Body of pancreas (tissue), 4 donors: ENCODE data around the gene PDZRN3. TPM values are rescaled to one million over a fixed set of nuclear protein-coding genes. Genes with fewer than 3 reads are reported as not detected.
A peak's percentile ranks its signal among the peaks of the same experiment; 100 is the strongest.

ENCODE experiments used
- ATAC-seq: fragments of 150-250 bp; one replicate; pipeline ENCODE4 v1.9.1; 2016
- DNase-seq, 4 donors: peaks; one replicate each; pipeline ENCODE4 v3.0.0-alpha.2; 2019
- H3K27ac ChIP-seq, 4 donors: fragments of 200-600 bp; sonication (generic); 1 replicate in 3 of 4; 2 replicates in 1 of 4; pipeline versions ENCODE4 v1.5.1 to v1.6.1; 2016 to 2019; ENCODE audit warnings: mild to moderate bottlenecking in 1 of 4, mixed read lengths in 1 of 4, moderate library complexity in 1 of 4
- H3K27me3 ChIP-seq, 2 donors: fragments of 200-600 bp; sonication (generic); one replicate each; pipeline ENCODE4 v1.6.0; 2016; ENCODE audit warnings: mild to moderate bottlenecking in 1 of 2
- H3K36me3 ChIP-seq, 2 donors: fragments of 200-600 bp; sonication (generic); replicated peaks in 1 of 2; 2 replicates each; pipeline ENCODE4 v1.5.1; 2016; ENCODE audit warnings: low read depth in 2 of 2; ENCODE audit not compliant: insufficient read depth in 1 of 2
- H3K4me1 ChIP-seq: fragments of 200-600 bp; sonication (generic); one replicate; pipeline ENCODE4 v1.6.0; 2016
- H3K4me3 ChIP-seq, 2 donors: fragments of 200-600 bp; sonication (generic); 1 replicate in 1 of 2; 2 replicates in 1 of 2; pipeline ENCODE4 v1.5.1; 2016 to 2019
- H3K9me3 ChIP-seq, 3 donors: fragments of 200-600 bp; sonication (generic); 1 replicate in 2 of 3; 2 replicates in 1 of 3; pipeline ENCODE4 v1.5.1; 2016
- POLR2A ChIP-seq, 3 donors: fragments of 450-650 bp; IDR thresholded peaks; one replicate each; pipeline ENCODE4 v1.6.1; 2016; ENCODE audit warnings: antibody characterized with exemption in 3 of 3, mild to moderate bottlenecking in 2 of 3
- WGBS, 2 donors: methylation state at CpG; one replicate each; pipeline ENCODE4 v1.1.5; 2017; 5-methylcytosine and 5-hydroxymethylcytosine counted together
- intact Hi-C: fragments of 100-400 bp; cut with DNase I; formaldehyde crosslinking; loops from one replicate; pipeline ENCODE4 v1.15.1; 2023
- total RNA-seq, 2 donors: library from RNA; depleted of rRNA; stranded (reverse); fragments of >200 nt; gene quantifications; one replicate each; pipeline ENCODE4 v1.1.0, GENCODE V29; 2016
- TF ChIP-seq, protein P1 (sequence below), 7 experiments: fragments of 450-650 bp in 4 of 7; fragments of 200-600 bp in 3 of 7; sonication (generic) in 3 of 7; IDR thresholded peaks; one replicate each; pipeline ENCODE4 v1.5.1; 2016 to 2019; ENCODE audit warnings: antibody characterized with exemption in 7 of 7

Gene PDZRN3
- total RNA-seq, 2 donors from 2014 or later: 18.9 to 41.9 TPM

DNA sequence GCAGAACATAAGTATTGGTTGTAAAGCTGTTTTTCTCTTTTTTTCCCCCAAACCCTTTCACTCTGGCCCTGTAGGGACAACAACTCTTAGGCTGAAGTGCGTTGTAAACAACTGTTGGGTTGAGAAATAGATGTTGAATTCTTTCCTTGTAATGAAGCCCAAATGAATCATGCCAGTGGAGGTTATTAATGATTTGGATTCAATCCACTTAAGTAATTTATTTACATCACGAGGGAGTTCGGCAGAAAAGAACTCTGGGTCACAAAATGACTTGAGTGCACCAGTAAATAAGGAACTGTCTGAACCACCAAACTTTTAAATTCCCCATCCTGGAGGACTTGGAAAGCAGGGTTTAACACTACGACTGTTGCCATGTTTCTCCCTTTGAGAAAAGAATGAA is 218.9 kb downstream of the PDZRN3 start:
- Histone ChIP-seq H3K9me3 (no peaks in the 10 kb centered on the region), H3K36me3 (no peaks in the 10 kb centered on the region), H3K27me3 (no peaks in the 10 kb centered on the region), H3K27ac (no peak overlapping the region), H3K4me1 (no peaks in the 10 kb centered on the region), H3K4me3 (no peak overlapping the region)
- 46 to 55% methylated on average over 4 of the region's 4 CpGs for WGBS, 2 donors
- DNase-seq (no peak), ATAC-seq (peak; percentile 47)
- intact Hi-C loops: no loop called here
- TF ChIP-seq, protein P1, sequence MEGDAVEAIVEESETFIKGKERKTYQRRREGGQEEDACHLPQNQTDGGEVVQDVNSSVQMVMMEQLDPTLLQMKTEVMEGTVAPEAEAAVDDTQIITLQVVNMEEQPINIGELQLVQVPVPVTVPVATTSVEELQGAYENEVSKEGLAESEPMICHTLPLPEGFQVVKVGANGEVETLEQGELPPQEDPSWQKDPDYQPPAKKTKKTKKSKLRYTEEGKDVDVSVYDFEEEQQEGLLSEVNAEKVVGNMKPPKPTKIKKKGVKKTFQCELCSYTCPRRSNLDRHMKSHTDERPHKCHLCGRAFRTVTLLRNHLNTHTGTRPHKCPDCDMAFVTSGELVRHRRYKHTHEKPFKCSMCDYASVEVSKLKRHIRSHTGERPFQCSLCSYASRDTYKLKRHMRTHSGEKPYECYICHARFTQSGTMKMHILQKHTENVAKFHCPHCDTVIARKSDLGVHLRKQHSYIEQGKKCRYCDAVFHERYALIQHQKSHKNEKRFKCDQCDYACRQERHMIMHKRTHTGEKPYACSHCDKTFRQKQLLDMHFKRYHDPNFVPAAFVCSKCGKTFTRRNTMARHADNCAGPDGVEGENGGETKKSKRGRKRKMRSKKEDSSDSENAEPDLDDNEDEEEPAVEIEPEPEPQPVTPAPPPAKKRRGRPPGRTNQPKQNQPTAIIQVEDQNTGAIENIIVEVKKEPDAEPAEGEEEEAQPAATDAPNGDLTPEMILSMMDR (IDR thresholded peaks at IDR 0.05): no peak
- no peak for TF ChIP-seq POLR2A (IDR thresholded peaks at IDR 0.05)

DNA sequence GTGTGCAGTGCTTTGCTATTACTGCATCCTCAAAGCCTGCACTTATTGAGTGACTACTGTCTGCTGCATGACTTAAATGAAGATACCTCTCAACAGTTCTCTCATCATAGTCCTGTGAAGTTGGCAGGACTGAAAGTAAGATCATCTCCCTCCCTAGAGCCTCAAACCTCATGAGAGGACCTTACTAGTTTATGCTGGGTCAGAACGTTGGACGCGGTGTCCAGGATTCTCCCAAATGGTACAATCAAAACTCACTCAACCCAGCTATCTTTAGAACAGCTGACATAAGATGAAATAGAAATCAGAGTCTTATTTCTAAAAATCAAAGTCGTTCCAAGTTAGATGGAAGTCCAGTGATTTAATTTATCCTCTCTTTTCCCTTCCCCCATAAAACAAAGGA is 219.7 kb downstream of the PDZRN3 start:
- intact Hi-C loops: no loop called here
- WGBS, 2 donors: 89 to 91% methylated on average over 4 of the region's 4 CpGs
- DNase-seq (no peak), ATAC-seq (no peak)
- H3K27me3 ChIP-seq: no peaks in the 10 kb centered on the region
- H3K27ac ChIP-seq: no peak overlapping the region
- H3K9me3 ChIP-seq: no peaks in the 10 kb centered on the region
- no peak overlapping the region for H3K4me3 ChIP-seq
- no peaks in the 10 kb centered on the region for H3K4me1 ChIP-seq
- no peak for TF ChIP-seq POLR2A (IDR thresholded peaks at IDR 0.05)
- TF ChIP-seq, protein P1 (IDR thresholded peaks at IDR 0.05): no peak
- no peaks in the 10 kb centered on the region for H3K36me3 ChIP-seq

DNA sequence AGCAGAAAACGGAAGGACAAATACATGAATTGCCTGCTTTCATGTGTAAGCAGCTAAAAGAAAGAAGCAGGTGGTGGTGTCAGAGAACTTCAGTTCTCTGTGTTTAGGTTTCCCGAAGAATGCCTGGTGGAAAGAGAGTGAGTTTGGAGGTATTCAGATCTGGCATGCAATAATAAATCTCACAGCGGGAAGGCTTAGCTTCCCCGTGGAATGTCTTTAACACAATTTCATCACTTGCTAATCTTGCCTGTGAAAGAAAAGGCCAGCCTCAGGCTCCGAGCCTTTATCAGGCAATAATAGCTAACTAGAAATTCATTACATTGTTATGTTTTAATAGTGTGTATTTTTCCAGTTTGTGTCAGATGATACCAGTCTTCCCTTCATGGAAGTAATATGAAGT is 220.3 kb downstream of the PDZRN3 start:
- intact Hi-C loops: no loop called here
- Histone ChIP-seq H3K9me3 (no peaks in the 10 kb centered on the region), H3K4me3 (no peak overlapping the region), H3K27ac (no peak overlapping the region), H3K4me1 (peaks cover 5% of the 10 kb centered on the region), H3K36me3 (no peaks in the 10 kb centered on the region), H3K27me3 (no peaks in the 10 kb centered on the region)
- WGBS, 2 donors: 71 to 74% methylated on average over 5 of the region's 5 CpGs
- DNase-seq: no peak
- ATAC-seq: no peak
- no peak for TF ChIP-seq POLR2A (IDR thresholded peaks at IDR 0.05)
- TF ChIP-seq, protein P1 (IDR thresholded peaks at IDR 0.05): no peak

DNA sequence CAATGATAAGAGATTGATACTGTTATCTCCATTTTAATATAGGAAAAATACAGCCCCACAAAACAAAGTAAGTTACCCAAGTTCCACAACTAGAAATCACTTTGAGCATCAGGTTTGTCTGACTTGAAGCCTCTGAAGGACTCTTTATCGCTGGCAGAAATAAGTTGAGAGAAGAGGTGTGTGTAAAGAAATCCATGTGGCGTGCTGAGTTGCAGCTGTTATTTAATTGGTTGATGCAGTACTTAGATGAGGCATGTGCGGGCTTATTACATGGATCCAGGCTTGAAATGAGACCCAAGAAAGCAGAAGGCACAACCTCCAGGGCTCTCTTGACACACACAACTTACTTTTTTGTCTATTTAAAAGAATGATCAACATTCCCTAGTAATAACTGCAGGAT is 221.3 kb downstream of the PDZRN3 start:
- no peak overlapping the region for H3K4me3 ChIP-seq
- no peak overlapping the region for H3K27ac ChIP-seq
- TF ChIP-seq, protein P1 (IDR thresholded peaks at IDR 0.05): no peak
- no peak for TF ChIP-seq POLR2A (IDR thresholded peaks at IDR 0.05)
- H3K4me1 ChIP-seq: peaks cover 9% of the 10 kb centered on the region
- no peaks in the 10 kb centered on the region for H3K9me3 ChIP-seq
- WGBS, 2 donors: 95 to 98% methylated on average over 3 of the region's 3 CpGs
- ATAC-seq: no peak
- no peaks in the 10 kb centered on the region for H3K27me3 ChIP-seq
- intact Hi-C loops: no loop called here
- no peaks in the 10 kb centered on the region for H3K36me3 ChIP-seq
- no peak for DNase-seq

DNA sequence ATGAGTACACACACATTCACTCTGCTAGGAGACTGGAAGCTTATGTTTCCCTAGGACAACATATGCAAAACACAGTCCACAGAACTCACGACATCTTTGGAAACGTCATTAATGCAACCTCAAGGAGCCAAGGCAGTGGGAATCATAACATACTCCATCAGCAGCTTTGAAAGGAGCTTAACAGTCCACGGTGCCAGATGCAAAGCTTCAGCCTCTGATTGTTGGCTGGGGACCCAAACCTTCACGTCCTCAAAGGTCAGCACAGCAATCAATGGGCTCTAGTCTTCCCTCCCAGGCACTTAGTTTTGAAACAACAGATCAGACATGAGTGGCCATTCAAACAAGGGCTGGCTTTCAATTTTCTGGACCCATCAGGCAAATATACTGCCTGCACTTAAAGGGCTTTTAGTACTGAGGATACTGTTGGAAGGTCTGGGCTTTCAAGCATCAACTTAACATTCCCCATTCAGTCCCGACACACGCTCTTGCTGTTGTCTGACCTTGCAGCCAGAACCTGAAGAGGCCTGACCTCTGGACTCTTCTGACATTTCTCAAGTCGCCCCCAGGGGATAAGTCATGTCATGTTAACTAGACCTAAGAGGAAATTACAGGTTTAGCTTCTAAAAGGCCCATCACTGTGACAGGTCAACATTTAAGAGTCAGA is 223.0 kb downstream of the PDZRN3 start:
- Histone ChIP-seq H3K36me3 (no peaks in the 10 kb centered on the region), H3K27me3 (no peaks in the 10 kb centered on the region), H3K4me3 (no peak overlapping the region), H3K27ac (no peak overlapping the region), H3K9me3 (no peaks in the 10 kb centered on the region), H3K4me1 (peaks cover 9% of the 10 kb centered on the region)
- TF ChIP-seq, protein P1 (IDR thresholded peaks at IDR 0.05): no peak
- TF ChIP-seq POLR2A (IDR thresholded peaks at IDR 0.05): no peak
- ATAC-seq: no peak
- intact Hi-C loops: no loop called here
- peak in 1 of 4 donors; percentile 44 for DNase-seq
- 67 to 71% methylated on average over 7 of the region's 7 CpGs for WGBS, 2 donors
